Panc1 (cell line): ENCODE results near the gene ZBBX.
A peak's percentile ranks its signal among the peaks of the same experiment; 100 is the strongest.

Experiments used
- POLR2AphosphoS5 ChIP-seq: IDR thresholded peaks from 2 replicates; pipeline ENCODE4 v1.6.1; 2012; ENCODE audit warnings: mild to moderate bottlenecking, low read depth, low read length, moderate library complexity
- TCF7L2 ChIP-seq: IDR thresholded peaks from 2 replicates; pipeline ENCODE4 v1.6.1; 2011; ENCODE audit warnings: mild to moderate bottlenecking, low read depth, low read length, inconsistent platforms
- TF ChIP-seq, protein P1 (sequence below): fragments of 450-650 bp; IDR thresholded peaks from 2 replicates; pipeline ENCODE4 v1.5.1; 2017; ENCODE audit warnings: mild to moderate bottlenecking
- TF ChIP-seq, protein P2 (sequence below), 2 experiments: IDR thresholded peaks; 2 replicates each; pipeline ENCODE4 v1.6.1; 2011 to 2012; ENCODE audit warnings: low read depth in 2 of 2, control low read depth in 1 of 2, low read length in 1 of 2, mild to moderate bottlenecking in 1 of 2, moderate library complexity in 1 of 2; ENCODE audit not compliant: insufficient read depth in 1 of 2

DNA sequence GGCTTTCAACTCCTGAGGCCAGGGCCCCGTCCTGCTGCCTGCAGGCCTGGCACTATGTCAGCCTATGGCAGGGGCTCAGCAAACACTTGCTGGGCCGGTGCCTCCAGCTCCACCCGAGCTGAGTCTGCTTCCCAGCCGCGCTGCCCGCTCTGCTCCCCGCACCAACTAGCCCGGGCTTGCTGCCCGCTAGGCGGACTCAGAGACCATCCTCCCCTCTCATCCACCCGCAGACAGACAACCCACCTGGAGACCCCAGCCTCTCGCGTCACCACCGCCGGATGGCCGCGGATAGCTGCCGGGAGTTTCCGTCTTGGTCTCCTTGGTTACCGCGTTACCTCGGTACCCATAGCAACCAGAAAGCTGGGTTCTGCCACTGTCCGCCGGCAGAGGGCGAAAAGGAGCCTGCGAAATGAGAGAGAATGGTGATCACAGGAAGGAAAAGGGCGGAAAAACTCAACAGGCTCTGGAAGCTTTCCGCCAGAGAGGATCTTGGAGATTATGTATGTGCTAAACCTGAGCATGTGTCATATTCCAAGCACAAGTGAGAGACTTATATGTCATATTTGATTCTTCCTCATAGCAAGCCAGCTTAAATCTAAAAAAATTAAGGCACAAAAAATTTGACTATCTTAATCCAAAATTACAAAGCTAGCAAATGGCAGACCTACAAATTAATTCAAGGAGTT is at the start of gene ZBBX:
- TF ChIP-seq, protein P1, sequence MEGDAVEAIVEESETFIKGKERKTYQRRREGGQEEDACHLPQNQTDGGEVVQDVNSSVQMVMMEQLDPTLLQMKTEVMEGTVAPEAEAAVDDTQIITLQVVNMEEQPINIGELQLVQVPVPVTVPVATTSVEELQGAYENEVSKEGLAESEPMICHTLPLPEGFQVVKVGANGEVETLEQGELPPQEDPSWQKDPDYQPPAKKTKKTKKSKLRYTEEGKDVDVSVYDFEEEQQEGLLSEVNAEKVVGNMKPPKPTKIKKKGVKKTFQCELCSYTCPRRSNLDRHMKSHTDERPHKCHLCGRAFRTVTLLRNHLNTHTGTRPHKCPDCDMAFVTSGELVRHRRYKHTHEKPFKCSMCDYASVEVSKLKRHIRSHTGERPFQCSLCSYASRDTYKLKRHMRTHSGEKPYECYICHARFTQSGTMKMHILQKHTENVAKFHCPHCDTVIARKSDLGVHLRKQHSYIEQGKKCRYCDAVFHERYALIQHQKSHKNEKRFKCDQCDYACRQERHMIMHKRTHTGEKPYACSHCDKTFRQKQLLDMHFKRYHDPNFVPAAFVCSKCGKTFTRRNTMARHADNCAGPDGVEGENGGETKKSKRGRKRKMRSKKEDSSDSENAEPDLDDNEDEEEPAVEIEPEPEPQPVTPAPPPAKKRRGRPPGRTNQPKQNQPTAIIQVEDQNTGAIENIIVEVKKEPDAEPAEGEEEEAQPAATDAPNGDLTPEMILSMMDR: peak; percentile 95
- TF ChIP-seq TCF7L2: no peak
- no peak for TF ChIP-seq POLR2AphosphoS5
- TF ChIP-seq, protein P2, sequence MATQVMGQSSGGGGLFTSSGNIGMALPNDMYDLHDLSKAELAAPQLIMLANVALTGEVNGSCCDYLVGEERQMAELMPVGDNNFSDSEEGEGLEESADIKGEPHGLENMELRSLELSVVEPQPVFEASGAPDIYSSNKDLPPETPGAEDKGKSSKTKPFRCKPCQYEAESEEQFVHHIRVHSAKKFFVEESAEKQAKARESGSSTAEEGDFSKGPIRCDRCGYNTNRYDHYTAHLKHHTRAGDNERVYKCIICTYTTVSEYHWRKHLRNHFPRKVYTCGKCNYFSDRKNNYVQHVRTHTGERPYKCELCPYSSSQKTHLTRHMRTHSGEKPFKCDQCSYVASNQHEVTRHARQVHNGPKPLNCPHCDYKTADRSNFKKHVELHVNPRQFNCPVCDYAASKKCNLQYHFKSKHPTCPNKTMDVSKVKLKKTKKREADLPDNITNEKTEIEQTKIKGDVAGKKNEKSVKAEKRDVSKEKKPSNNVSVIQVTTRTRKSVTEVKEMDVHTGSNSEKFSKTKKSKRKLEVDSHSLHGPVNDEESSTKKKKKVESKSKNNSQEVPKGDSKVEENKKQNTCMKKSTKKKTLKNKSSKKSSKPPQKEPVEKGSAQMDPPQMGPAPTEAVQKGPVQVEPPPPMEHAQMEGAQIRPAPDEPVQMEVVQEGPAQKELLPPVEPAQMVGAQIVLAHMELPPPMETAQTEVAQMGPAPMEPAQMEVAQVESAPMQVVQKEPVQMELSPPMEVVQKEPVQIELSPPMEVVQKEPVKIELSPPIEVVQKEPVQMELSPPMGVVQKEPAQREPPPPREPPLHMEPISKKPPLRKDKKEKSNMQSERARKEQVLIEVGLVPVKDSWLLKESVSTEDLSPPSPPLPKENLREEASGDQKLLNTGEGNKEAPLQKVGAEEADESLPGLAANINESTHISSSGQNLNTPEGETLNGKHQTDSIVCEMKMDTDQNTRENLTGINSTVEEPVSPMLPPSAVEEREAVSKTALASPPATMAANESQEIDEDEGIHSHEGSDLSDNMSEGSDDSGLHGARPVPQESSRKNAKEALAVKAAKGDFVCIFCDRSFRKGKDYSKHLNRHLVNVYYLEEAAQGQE (IDR thresholded peaks at IDR 0.05; ENCODE audit: insufficient read depth in 1 of 2, low read depth in 2 of 2, low read length in 1 of 2): no peak
